Breast epithelium (tissue), 4 donors: ENCODE results near the gene GPR141. TPM values are rescaled to one million over a fixed set of nuclear protein-coding genes. Genes with fewer than 3 reads are reported as not detected.

Experiments
- DNase-seq, 2 donors: peaks; one replicate each; pipeline ENCODE4 v3.0.0-alpha.2; 2019; ENCODE audit warnings: low spot score in 2 of 2
- H3K27ac ChIP-seq, 2 donors: fragments of 200-600 bp; sonication (generic) in 1 of 2; one replicate each; pipeline ENCODE4 v1.5.1; 2016 to 2019; ENCODE audit warnings: mild to moderate bottlenecking in 1 of 2
- H3K27me3 ChIP-seq, 2 donors: fragments of 200-600 bp; sonication (generic) in 1 of 2; one replicate each; pipeline versions ENCODE4 v1.5.1 to v1.6.0; 2017 to 2019; ENCODE audit warnings: control low read depth in 1 of 2, mild to moderate bottlenecking in 1 of 2
- H3K36me3 ChIP-seq: fragments of 200-600 bp; one replicate; pipeline ENCODE4 v1.5.1; 2019
- H3K4me1 ChIP-seq, 2 donors: fragments of 200-600 bp; sonication (generic); one replicate each; pipeline ENCODE4 v1.5.1; 2016 to 2019; ENCODE audit warnings: control low read depth in 1 of 2
- H3K4me3 ChIP-seq, 3 donors: fragments of 200-600 bp; sonication (generic); 1 replicate in 2 of 3; 2 replicates in 1 of 3; pipeline ENCODE4 v1.5.1; 2016 to 2019; ENCODE audit warnings: mild to moderate bottlenecking in 3 of 3, moderate library complexity in 2 of 3
- H3K9me3 ChIP-seq, 2 donors: fragments of 200-600 bp; sonication (generic) in 1 of 2; one replicate each; pipeline ENCODE4 v1.5.1; 2016 to 2019; ENCODE audit warnings: control low read depth in 1 of 2
- POLR2A ChIP-seq: fragments of 450-650 bp; IDR thresholded peaks from one replicate; pipeline ENCODE4 v1.6.1; 2016; ENCODE audit warnings: antibody characterized with exemption, mild to moderate bottlenecking, moderate library complexity
- POLR2AphosphoS5 ChIP-seq, 3 donors: sonication (generic); formaldehyde crosslinking; IDR thresholded peaks; one replicate each; pipeline ENCODE4 v1.6.1; 2017; ENCODE audit warnings: antibody characterized with exemption in 3 of 3
- intact Hi-C: fragments of 100-400 bp; cut with DNase I; formaldehyde crosslinking; loops from one replicate; pipeline ENCODE4 v1.15.1; 2023; ENCODE audit warnings: low total_unique reads
- total RNA-seq, 3 donors: library from RNA; depleted of rRNA; stranded (reverse); fragments of >200 nt; gene quantifications; one replicate each; pipeline ENCODE4 v1.1.0, GENCODE V29; 2016
- TF ChIP-seq, protein P1 (sequence below), 3 donors: fragments of 450-650 bp; IDR thresholded peaks; one replicate each; pipeline ENCODE4 v1.5.1; 2016 to 2017; ENCODE audit warnings: antibody characterized with exemption in 3 of 3, mild to moderate bottlenecking in 3 of 3, moderate library complexity in 3 of 3

Gene GPR141
- total RNA-seq, 3 donors from 2014 or later, result 0.64 to 0.88 TPM; not detected in 1

DNA sequence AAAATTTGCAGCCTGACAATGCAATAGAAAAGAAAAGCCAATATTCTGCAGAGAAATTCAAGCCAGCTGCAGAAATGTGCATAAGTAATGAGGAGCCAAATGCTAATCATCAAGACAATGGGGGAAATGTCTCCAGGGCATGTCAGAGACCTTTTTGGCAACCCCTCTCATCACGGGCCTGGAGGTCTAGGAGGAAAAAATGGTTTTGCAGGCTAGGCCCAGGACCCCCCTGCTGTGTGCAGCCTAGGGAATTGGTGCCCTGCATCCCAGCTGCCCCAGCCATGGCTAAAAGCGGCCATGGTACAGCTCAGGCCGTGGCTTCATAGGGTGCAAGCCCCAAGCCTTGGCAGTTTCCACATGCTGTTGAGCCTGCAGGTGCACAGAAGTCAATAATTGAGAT lies 92.4 kb downstream of the GPR141 start:
- no peak overlapping the region for H3K4me3 ChIP-seq
- no peak for TF ChIP-seq POLR2AphosphoS5 (IDR thresholded peaks at IDR 0.05)
- TF ChIP-seq POLR2A, result no peak
- TF ChIP-seq, protein P1, sequence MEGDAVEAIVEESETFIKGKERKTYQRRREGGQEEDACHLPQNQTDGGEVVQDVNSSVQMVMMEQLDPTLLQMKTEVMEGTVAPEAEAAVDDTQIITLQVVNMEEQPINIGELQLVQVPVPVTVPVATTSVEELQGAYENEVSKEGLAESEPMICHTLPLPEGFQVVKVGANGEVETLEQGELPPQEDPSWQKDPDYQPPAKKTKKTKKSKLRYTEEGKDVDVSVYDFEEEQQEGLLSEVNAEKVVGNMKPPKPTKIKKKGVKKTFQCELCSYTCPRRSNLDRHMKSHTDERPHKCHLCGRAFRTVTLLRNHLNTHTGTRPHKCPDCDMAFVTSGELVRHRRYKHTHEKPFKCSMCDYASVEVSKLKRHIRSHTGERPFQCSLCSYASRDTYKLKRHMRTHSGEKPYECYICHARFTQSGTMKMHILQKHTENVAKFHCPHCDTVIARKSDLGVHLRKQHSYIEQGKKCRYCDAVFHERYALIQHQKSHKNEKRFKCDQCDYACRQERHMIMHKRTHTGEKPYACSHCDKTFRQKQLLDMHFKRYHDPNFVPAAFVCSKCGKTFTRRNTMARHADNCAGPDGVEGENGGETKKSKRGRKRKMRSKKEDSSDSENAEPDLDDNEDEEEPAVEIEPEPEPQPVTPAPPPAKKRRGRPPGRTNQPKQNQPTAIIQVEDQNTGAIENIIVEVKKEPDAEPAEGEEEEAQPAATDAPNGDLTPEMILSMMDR (IDR thresholded peaks at IDR 0.05), result no peak
- intact Hi-C loops, result no loop called here
- H3K36me3 ChIP-seq, result no peaks in the 10 kb centered on the region
- no peaks in the 10 kb centered on the region for H3K27me3 ChIP-seq
- H3K27ac ChIP-seq, result no peak overlapping the region
- peaks cover 14 to 24% of the 10 kb centered on the region in 2 donors for H3K9me3 ChIP-seq
- H3K4me1 ChIP-seq, result no peaks in the 10 kb centered on the region
- DNase-seq, result no peak

DNA sequence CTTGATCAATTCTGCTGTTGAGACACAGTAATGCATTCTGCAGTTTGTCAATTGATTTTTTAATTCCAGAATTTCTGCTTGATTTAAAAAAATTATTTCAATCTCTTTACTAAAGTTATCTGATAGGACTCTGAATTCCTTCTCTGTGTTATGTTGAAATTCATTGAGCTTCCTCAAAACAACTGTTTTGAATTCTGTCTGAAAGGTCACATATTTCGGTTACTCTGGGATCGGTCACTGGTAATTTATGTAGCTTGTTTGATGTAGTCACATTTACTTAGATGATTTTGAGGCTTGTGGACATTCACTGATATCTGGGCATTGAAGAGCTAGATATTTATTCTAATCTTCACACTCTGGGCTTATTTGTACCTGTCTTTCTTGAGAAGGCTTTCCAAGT lies 97.6 kb downstream of the GPR141 start:
- no peaks in the 10 kb centered on the region for H3K4me1 ChIP-seq

DNA sequence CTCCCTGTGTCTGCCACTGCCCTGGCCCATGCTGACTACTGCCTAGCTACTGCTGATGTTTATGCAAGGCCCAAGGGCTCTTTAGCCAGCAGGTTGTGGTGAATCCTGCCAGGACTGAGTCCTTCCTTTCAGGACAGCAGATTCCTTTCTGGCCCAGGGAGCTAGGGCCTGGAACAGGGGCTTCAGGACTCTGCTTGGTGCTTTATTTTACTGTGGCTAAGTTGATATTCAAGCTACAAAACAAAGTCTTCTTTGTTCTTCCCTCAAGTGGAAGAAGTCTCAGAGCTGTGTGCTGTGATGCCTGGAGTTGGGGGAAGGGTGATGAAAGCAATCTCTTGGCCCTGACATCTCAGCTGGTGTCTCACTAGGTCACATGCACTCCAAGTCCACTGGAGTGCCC lies 98.6 kb downstream of the GPR141 start:
- Histone ChIP-seq H3K9me3 (peaks cover 0 to 8% of the 10 kb centered on the region in 2 donors), H3K27ac (no peak overlapping the region), H3K4me1 (no peaks in the 10 kb centered on the region), H3K27me3 (no peaks in the 10 kb centered on the region), H3K4me3 (no peak overlapping the region), H3K36me3 (no peaks in the 10 kb centered on the region)
- TF ChIP-seq POLR2AphosphoS5 (IDR thresholded peaks at IDR 0.05) (no peak), POLR2A (no peak)
- TF ChIP-seq, protein P1 (IDR thresholded peaks at IDR 0.05), result no peak
- DNase-seq, result no peak
- intact Hi-C loops, result no loop called here

More for the DNA sequence above, 97.6 kb downstream of the GPR141 start:
- no peak for DNase-seq
- H3K36me3 ChIP-seq, result no peaks in the 10 kb centered on the region
- TF ChIP-seq POLR2A (no peak), POLR2AphosphoS5 (IDR thresholded peaks at IDR 0.05) (no peak)
- TF ChIP-seq, protein P1 (IDR thresholded peaks at IDR 0.05), result no peak
- H3K27me3 ChIP-seq, result no peaks in the 10 kb centered on the region
- peaks cover 5 to 18% of the 10 kb centered on the region in 2 donors for H3K9me3 ChIP-seq
- H3K4me3 ChIP-seq, result no peak overlapping the region
- intact Hi-C loops, result no loop called here
- H3K27ac ChIP-seq, result no peak overlapping the region

DNA sequence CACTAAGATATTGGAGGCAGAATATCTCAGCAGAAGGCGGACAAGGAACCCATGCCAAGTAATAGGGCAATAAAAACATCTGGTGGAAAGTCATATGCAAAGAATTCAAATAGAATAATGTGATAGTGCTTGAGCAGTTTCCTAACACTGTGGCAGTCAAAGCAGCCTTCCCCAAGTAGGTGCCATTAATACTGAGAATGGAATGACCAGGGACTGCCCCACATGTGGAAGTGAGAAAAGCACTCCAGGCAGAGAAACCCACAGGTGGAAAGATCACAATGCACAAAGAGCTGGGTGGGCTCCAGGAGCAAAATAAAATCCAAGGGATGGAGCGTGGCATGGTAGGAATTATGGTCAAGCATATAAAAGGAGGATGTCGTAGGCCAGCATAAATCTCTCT lies 100.4 kb downstream of the GPR141 start:
- no peaks in the 10 kb centered on the region for H3K36me3 ChIP-seq
- no peak for TF ChIP-seq POLR2AphosphoS5 (IDR thresholded peaks at IDR 0.05)
- TF ChIP-seq POLR2A, result no peak
- TF ChIP-seq, protein P1 (IDR thresholded peaks at IDR 0.05), result no peak
- no peak for DNase-seq
- no peak overlapping the region for H3K4me3 ChIP-seq
- H3K27ac ChIP-seq, result no peak overlapping the region
- no peaks in the 10 kb centered on the region for H3K9me3 ChIP-seq
- intact Hi-C loops, result no loop called here
- no peaks in the 10 kb centered on the region for H3K4me1 ChIP-seq
- H3K27me3 ChIP-seq, result no peaks in the 10 kb centered on the region

DNA sequence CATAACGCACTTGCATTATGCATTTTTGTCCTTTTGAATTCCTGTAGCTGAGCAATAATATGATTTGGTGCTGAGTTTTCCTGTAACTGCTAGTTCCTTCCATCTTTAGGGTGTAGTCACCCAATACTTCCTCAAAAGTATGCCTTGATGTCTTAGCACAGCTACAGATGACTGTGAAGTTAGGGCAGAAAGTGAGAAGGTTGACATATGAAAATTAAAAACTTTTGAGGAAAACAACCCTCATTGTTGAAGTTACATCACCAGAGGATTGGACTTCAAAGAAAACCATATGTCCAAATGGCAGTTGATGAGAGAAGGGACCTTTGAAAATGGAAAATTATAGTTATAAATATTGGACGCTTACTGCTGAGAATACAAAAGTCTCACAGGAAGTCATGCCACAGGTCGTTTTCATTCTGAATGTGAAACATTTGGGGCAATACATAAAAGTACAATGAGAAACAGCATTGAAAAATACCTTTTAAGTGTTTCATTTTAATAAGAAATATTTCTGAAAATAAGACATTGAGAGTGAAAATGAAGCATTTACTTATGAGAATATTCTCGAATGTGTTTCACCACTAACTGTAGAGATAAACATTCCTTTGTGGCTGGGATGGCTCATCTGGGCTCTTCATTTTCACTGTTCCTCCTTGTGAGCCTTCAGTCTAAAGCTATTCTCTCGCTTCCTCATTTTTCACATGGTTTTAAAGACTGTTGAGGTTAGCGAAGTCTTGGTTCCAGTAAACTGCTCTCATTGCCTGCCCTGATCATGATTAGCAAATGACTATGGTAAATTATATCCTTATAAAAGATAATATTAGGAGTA lies 103.4 kb downstream of the GPR141 start:
- Histone ChIP-seq H3K4me1 (no peaks in the 10 kb centered on the region), H3K36me3 (no peaks in the 10 kb centered on the region), H3K27ac (no peak overlapping the region), H3K4me3 (no peak overlapping the region), H3K9me3 (no peaks in the 10 kb centered on the region), H3K27me3 (no peaks in the 10 kb centered on the region)
- TF ChIP-seq POLR2A (no peak), POLR2AphosphoS5 (IDR thresholded peaks at IDR 0.05) (no peak)
- TF ChIP-seq, protein P1 (IDR thresholded peaks at IDR 0.05), result no peak
- intact Hi-C loops, result no loop called here
- DNase-seq, result no peak
